Stimulated activated CD4-positive, alpha-beta T cell treated with anti-CD3 and anti-CD28 coated beads, Interleukin-4, amount 100 ng/mL, for 4 hours (primary cell): ENCODE measurements around the gene NCKIPSD.
A peak's percentile ranks its signal among the peaks of the same experiment; 100 is the strongest.
"Not testable (repeated sequence)": the region's sequence is repeated elsewhere in the genome, so short reads cannot be mapped to it uniquely, and the experiment has no call there.

Source experiments
- DNase-seq, 2 experiments: peaks; one replicate each; pipeline ENCODE4 v3.0.0-alpha.2; 2020

Gene NCKIPSD

DNA sequence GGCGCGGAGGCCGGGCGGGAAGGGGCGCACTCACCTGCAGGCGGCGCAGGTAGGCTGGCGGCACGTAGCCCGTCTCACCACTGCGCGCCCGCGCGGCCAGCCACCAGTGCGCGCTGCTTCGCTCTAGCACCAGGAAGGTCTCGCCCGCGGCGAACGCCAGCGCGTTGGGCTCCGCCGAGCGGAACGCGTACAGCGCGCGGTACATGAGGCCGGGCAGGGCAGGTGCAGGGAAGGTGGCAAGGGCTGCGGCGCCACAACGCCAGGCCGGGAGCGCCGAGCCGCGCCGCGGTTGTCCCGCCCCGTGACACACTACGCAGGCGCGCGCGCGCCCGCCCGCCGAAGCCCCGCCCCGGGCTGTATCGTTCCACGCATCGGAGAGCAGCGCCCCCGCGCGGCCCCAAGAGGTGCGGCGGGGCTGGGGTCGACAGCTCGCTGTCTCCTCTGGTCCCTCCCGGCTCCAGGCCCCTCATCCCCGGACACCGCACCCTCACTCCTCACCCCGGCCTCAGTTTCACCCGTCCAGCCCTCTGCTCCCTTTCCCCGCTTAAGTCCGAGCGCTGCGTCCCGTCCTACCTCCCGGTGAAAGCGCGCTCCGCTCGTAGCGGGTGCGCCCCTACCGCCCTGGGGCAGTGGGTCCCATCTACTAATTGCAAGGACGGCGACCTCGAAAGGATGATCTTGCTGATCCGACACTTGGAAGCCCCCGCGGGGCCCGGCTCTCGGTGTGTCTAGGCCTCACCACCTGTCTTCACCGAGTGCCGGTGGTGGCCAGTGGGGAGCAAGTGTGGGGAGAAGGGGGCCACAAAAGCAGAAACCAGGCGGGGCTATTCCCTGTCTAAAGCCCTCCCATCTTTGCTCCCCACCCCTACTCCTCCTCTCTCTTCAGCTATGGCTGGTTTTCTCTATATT, at the start of gene NCKIPSD:
Gene NCKIPSD (minus strand): TSS at position 313 of the 909 bp plus-strand sequence. CDS start 108 bp downstream, at position 205.
- DNase-seq: peak; percentile 84 to 94

GRCh38 chr3:48735075-48735767, 49.5 kb upstream of the NCKIPSD start:
- DNase-seq: not testable (repeated sequence)

GRCh38 chr3:48734541-48734940, 48.8 kb upstream of the NCKIPSD start:
- DNase-seq: not testable (repeated sequence)

GRCh38 chr3:48733752-48734518, 48.2 kb upstream of the NCKIPSD start:
- DNase-seq: not testable (repeated sequence)

DNA sequence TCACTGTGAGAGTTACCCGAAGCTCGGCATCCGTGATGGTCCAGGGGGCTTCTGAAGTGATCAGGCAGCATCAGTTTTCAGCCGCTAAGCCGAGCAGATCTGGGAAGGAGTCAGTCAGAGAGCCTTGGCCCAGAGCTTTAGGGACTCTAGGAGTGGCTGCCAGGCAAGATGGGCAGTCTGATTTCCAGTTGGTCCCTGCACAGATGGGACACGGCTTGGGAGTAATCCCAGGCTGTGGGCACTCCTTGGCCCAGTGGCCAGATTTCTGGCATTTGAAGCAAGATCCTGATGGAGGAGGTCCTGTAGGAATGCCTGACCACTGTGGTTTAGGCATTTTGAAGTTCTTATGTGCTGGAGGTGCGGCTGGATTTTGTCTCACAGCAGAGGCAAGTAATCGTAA, 41.8 kb upstream of the NCKIPSD start:
- DNase-seq: no peak

DNA sequence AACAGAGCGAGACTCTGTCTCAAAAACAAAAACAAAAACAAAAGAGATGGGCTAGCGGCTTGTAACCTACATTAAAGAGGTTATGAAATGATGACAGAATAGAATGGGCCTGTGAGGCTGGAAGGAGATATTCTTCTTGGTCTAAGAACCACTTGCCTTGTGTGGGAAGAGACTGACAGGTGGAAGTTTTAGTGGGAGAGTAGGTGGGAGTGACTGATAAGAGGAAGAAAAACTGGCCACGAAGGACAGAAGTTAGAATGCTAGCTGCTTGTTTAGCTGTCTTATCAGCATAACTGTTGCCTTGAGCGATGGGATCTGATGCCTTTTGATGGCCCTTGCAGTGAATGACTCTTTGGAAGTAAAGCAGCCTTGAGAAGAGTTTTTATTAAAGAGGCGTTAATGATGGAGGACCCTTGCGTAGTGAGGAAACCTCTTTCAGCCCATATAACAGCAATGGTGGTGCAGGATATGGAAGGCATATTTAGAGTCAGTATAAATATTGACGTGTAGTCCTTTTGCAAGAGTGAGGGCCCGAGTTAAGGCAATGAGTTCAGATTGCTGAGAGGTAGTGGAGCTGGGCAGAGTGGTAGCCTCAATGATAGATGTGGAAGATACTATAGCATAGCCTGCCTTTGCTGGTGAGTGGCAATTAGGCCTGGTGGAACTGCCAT, 39.6 kb upstream of the NCKIPSD start:
- DNase-seq: not testable (repeated sequence)

DNA sequence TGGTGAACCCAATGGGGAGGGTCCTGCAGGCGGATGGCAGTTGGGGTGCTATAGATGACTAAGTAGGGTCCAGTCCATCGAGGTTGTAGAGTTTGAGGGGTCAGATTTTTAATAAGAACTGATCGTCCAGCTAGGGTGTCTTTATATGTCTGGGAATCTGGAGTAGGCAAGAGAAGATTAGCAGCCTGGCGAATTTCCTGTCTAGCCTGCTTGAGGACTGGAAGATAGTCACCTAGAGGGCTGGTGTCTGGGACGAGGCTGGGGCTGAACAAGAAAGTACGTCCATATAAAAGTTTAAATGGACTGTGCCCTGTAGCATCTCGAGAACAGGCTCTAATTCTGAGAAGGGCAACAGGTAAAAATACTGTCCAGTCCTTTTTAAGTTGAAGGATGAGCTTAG, 38.0 kb upstream of the NCKIPSD start:
- no peak for DNase-seq

DNA sequence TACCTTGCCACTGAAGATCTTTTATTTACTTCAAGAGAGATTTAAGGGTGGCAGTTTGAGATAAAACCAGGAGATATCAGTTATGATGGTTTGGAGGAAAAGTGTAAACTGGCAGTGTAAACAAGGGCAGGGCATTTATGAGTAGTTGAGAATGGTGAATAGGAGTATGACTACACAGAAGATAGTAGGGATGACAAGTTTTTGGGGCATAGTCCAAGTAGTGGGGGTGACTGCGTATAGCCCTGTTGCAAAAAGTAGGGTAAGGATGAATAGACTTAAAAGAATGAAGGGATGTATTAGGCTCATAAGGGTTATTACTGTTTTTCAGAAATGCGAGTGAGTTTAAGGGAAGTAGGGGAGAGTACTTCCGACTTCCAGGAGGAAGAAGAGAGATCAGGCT, 37.6 kb upstream of the NCKIPSD start:
- not testable (repeated sequence) for DNase-seq

DNA sequence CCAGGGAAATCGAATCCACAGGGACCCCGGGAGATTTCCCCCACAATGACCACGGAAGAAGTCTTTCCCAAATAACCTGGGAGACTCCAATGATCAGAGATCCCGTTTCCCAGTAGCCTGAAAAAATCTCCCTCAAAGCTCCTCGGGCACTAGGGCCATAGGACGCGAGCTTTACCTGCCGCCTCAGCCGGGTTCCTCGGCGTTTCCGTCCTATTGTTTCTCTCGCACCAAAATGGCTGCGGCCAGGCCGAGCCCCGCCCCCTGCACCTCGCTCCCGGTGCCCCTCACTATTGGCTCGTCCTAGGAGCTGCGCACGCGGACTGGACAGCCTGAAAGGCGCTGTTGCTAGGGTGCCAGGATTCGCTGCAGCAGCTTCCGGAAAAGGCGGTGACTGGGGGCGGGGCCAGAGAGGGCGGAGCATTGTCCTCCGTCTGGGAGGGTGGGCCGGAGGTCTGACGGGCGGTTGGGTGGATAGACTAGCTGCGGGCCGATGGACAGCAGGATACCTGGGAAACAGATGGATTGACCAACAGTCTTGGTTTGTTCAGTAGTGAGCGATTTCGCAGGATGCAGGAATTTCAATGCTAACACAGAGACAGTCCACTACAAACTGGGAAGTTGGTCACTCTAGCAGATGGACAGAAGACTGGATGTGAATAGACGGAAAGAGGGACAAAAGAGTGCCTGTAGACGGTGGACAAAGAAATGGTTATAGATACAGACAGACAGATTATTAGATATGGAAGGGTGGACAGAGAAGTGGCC, 31.4 kb upstream of the NCKIPSD start, which contains the start of gene IP6K2:
Gene IP6K2 (minus strand): TSS at position 240 of the 765 bp plus-strand sequence. CDS start 21,930 bp downstream, outside the sequence.
- peak; percentile 98 for DNase-seq

GRCh38 chr3:48716508-48716981, 30.8 kb upstream of the NCKIPSD start:
- DNase-seq: peak; percentile 4 to 6

DNA sequence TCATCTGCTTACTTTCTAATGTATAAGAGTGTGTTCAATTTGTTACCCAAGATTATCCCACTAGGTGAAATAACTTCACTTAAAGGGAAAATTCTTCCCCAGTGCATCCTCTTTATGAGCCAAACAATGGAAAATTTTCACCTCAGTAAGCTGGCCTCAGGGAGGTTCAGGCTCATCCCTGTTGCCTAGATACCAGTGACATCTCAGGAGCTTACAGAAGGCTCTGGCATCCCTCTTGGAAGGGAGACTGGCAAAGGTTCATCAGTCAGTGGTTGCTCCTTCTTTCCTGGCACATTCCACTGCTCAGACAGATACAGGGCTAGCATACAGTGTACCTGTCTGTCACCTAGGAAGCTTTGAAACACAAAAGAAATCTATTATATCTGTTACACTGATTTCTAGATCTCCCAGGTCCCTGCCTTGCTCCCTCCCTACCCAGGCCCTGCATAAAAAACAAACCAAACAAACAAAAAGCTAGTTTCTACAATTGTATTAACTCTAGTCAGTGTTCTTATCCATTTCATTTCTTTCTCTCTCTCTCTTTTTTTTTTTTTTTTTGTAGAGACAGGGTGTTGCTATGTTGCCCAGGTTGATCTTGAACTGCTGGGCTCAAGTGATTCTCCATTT, 29.6 kb upstream of the NCKIPSD start:
- no peak for DNase-seq

DNA sequence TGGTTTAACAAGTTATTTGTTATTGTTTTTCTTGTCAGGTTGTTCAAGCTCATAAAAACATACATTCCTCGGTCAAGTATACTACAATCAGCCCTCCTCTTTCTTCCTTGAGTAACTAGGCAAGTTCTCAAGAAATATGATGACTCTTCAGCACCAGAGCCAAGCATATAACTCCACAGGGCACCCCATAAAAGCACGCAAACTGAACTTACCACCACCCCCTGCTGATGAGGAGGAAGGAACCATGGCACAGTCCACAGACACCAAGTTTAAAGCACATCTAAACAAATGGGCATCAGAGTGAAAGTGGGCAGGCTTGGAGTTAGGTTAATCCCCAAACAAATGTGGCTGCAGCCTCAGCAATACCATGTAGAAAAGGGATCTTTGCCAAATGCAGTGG, 26.0 kb upstream of the NCKIPSD start:
- no peak for DNase-seq

GRCh38 chr3:48709051-48709461, 23.3 kb upstream of the NCKIPSD start:
- DNase-seq: no peak

GRCh38 chr3:48708481-48708889, 22.8 kb upstream of the NCKIPSD start:
- DNase-seq: no peak

- DNase-seq: no peak
Measured at GRCh38 chr3:48707157-48707556, 21.4 kb upstream of the NCKIPSD start.

- no peak for DNase-seq
Measured at GRCh38 chr3:48702320-48702920, 16.7 kb upstream of the NCKIPSD start.

DNA sequence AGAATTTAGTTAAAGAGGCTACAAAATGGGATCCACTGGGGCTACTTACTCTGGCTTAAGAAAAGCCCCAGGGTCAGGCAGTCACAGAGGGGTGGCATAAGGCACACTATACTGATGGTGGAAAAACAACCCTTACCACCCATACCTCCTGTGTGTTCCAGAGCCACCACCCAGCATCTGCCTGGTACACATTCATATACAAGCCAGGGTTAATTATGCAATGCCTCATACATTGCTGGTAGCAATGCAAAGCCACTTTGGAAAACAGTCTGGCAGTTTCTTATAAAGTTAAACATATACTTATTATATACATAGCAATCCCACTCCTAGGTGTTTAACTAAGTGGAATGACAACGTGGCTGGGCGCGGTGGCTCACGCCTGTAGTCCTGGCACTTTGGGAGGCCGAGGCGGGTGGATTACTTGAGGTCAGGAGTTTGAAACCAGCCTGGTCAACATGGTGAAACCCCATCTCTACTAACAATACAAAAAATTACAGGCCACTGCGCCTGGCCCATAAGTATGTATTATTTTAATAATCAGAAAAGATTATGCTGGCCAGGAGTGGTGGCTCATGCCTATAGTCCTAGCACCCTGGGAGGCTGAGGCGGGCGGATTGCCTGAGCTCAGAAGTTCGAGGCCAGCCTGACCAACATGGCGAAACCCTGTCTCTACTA, 15.2 kb upstream of the NCKIPSD start:
- DNase-seq: no peak

GRCh38 chr3:48698891-48699290, 13.2 kb upstream of the NCKIPSD start:
- DNase-seq: no peak

GRCh38 chr3:48697952-48698351, 12.2 kb upstream of the NCKIPSD start:
- DNase-seq: no peak

DNA sequence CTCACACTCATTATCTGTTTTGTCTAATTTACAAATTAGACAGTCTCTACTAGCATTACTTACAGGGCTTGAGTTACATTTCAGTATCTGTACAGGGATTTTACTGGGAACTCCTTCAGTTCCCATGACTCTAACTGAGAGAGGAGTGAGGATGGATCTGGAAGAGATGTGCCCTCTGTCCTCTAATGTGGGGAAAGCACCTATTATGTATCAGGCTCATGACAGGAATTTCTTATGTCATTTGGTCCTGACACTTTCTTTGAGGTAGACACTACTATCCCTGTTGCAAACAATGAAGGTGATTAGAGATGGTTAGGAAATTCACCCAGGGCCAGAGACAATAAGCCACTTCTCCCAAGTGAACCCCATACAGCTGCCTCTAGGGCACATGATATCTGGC, 10.9 kb upstream of the NCKIPSD start:
- DNase-seq: no peak
